Esophagus squamous epithelium (tissue), 5 donors: ENCODE data around the gene NKX2-8. TPM values are rescaled to one million over a fixed set of nuclear protein-coding genes. Genes with fewer than 3 reads are reported as not detected.

Experiments
- DNase-seq: peaks from one replicate; lab custom pipeline; 2025; lab: John Stamatoyannopoulos, UW
- H3K27ac ChIP-seq, 4 donors: fragments of 200-600 bp; sonication (generic); one replicate each; pipeline ENCODE4 v1.5.1; 2016 to 2019; ENCODE audit warnings: mild to moderate bottlenecking in 1 of 4
- H3K27me3 ChIP-seq, 4 donors: fragments of 200-600 bp; sonication (generic); 1 replicate in 3 of 4; 2 replicates in 1 of 4; pipeline versions ENCODE4 v1.5.1 to v1.6.0; 2017 to 2021; ENCODE audit warnings: antibody characterized with exemption in 1 of 4
- H3K36me3 ChIP-seq, 3 donors: fragments of 200-600 bp; sonication (generic); one replicate each; pipeline ENCODE4 v1.5.1; 2016 to 2019
- H3K4me1 ChIP-seq, 3 donors: fragments of 200-600 bp; sonication (generic); one replicate each; pipeline ENCODE4 v1.5.1; 2017 to 2019
- H3K4me3 ChIP-seq, 4 donors: fragments of 200-600 bp; sonication (generic); 1 replicate in 3 of 4; 2 replicates in 1 of 4; pipeline ENCODE4 v1.5.1; 2016 to 2019; ENCODE audit warnings: mild to moderate bottlenecking in 2 of 4, moderate library complexity in 1 of 4
- H3K9me3 ChIP-seq, 3 donors: fragments of 200-600 bp; sonication (generic); one replicate each; pipeline ENCODE4 v1.5.1; 2016 to 2019
- POLR2A ChIP-seq, 4 donors: fragments of 450-650 bp; IDR thresholded peaks; one replicate each; pipeline ENCODE4 v1.6.1; 2017; ENCODE audit warnings: antibody characterized with exemption in 4 of 4, mild to moderate bottlenecking in 4 of 4, moderate library complexity in 3 of 4
- WGBS, 2 donors: methylation state at CpG; one replicate each; pipeline ENCODE4 v1.1.5; 2018; 5-methylcytosine and 5-hydroxymethylcytosine counted together
- intact Hi-C: fragments of 100-400 bp; cut with DNase I; formaldehyde crosslinking; loops from one replicate; pipeline ENCODE4 v1.15.0; 2022
- total RNA-seq, 4 donors: library from RNA; depleted of rRNA; stranded (reverse); fragments of >200 nt; gene quantifications; one replicate each; pipeline ENCODE4 v1.1.0, GENCODE V29; 2016
- TF ChIP-seq, protein P1 (sequence below), 6 experiments: fragments of 450-650 bp in 4 of 6; fragments of 200-600 bp in 2 of 6; sonication (generic) in 2 of 6; IDR thresholded peaks; one replicate each; pipeline ENCODE4 v1.5.1; 2016 to 2019; ENCODE audit warnings: antibody characterized with exemption in 6 of 6, mild to moderate bottlenecking in 4 of 6, moderate library complexity in 4 of 6
- donor health status: DM: yes; HTN: yes; CAD: no.

The NKX2-8 gene
- total RNA-seq, 4 donors from 2014 or later = 2.8 to 10.0 (median 4.0) TPM

DNA sequence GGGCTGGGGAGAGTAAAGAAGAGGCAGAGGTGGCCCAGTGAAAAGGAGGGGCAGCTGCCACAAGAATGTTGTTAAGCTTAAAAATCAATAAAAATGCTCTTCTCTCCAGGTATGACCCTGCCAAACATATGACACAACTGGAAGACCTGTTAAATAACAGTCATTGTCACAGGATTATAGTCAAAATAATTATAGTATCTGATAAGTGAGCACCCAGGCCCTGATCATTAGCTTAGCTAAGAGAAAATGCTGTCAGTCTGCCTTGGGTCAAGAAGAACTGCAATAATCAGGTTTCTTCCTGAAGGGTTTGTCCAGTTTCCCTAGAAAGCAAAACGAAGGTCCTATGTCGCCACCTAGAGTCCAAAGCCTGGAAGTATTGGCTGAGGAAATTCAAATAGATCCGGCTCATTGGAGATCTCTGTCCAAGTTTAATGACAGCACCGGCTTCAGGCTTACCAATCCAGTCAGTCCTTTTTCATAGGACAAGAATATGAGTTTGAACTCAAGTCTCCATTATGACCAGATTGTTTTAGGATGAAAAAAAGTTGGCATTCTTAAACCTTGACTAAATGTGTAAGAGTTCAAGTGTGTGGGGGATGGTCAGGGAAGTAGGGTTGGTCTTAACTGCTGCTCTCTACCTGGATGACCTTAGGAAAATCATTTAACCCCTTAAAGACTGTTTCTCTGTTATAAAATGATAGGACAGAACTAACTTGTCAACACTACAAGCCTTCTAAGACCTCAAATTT is 22.5 kb upstream of the NKX2-8 start:
- TF ChIP-seq POLR2A (IDR thresholded peaks at IDR 0.05) = no peak
- TF ChIP-seq, protein P1, sequence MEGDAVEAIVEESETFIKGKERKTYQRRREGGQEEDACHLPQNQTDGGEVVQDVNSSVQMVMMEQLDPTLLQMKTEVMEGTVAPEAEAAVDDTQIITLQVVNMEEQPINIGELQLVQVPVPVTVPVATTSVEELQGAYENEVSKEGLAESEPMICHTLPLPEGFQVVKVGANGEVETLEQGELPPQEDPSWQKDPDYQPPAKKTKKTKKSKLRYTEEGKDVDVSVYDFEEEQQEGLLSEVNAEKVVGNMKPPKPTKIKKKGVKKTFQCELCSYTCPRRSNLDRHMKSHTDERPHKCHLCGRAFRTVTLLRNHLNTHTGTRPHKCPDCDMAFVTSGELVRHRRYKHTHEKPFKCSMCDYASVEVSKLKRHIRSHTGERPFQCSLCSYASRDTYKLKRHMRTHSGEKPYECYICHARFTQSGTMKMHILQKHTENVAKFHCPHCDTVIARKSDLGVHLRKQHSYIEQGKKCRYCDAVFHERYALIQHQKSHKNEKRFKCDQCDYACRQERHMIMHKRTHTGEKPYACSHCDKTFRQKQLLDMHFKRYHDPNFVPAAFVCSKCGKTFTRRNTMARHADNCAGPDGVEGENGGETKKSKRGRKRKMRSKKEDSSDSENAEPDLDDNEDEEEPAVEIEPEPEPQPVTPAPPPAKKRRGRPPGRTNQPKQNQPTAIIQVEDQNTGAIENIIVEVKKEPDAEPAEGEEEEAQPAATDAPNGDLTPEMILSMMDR (IDR thresholded peaks at IDR 0.05) = peak; percentile 58 to 79 (median 72)
- H3K27me3 ChIP-seq = peaks cover 0 to 39% (median 0%) of the 10 kb centered on the region in 4 donors
- H3K27ac ChIP-seq = no peak overlapping the region
- WGBS, 2 donors = 2 to 4% methylated on average over 4 of the region's 4 CpGs
- no peak overlapping the region for H3K4me3 ChIP-seq
- H3K36me3 ChIP-seq = no peaks in the 10 kb centered on the region
- H3K4me1 ChIP-seq = peaks cover 0 to 15% (median 0%) of the 10 kb centered on the region in 3 donors
- DNase-seq = no peak
- intact Hi-C loops = loop anchor here (10.0 kb wide), 1 partner anchor 720 kb away; no protein-coding TSS in a partner anchor
- no peaks in the 10 kb centered on the region for H3K9me3 ChIP-seq

DNA sequence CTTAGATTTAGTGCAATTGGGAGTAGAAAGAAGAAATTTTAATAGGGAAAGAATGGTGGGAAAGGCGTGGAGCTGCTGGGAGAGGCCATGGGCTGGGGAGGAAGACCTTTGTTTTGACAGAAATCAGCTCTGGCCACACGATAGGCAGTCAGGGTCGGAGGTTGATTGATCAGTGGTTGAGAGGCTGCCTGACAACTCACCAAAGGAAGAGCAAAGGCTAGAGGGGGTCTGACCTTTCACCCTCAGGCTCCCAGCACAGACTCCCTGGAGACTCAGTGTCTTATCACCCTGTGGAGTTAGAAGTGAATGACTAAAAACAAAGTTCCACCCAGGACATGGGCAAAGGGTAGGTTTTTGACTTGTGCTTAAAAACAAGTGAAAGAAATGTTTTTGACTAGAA is 18.0 kb upstream of the NKX2-8 start:
- intact Hi-C loops = loop anchor here (10.0 kb wide), 1 partner anchor 716 kb away; no protein-coding TSS in a partner anchor

DNA sequence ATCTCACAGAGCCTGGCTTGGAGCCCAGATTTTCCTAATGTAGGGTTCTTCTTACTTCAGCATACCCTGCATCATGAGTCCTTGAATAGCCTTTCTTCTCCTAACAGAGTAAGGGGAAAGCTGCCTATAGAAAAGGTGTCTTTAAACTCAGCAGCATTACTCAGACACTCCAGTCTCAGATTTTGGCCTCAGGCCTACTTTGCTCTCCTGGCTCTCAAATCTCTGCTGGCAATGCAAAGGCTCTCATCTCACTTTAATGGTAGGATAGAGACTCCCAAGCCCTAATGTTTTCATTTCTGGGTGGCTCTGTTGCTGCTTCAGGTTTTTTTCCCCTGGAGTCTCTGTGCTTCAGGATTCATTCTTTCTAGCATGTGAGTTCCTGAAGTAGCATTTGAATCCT is 9.1 kb upstream of the NKX2-8 start:
- TF ChIP-seq POLR2A (IDR thresholded peaks at IDR 0.05) = no peak
- TF ChIP-seq, protein P1 (IDR thresholded peaks at IDR 0.05) = no peak
- peaks cover 0 to 79% (median 0%) of the 10 kb centered on the region in 4 donors for H3K27me3 ChIP-seq
- intact Hi-C loops = no loop called here

More for the DNA sequence above, 18.0 kb upstream of the NKX2-8 start:
- Histone ChIP-seq H3K4me1 (peaks cover 0 to 7% (median 0%) of the 10 kb centered on the region in 3 donors), H3K27ac (no peak overlapping the region), H3K27me3 (peaks cover 0 to 49% (median 0%) of the 10 kb centered on the region in 4 donors), H3K4me3 (no peak overlapping the region), H3K9me3 (no peaks in the 10 kb centered on the region), H3K36me3 (no peaks in the 10 kb centered on the region)
- 35 to 40% methylated on average over 3 of the region's 3 CpGs for WGBS, 2 donors
- no peak for DNase-seq
- TF ChIP-seq, protein P1 (IDR thresholded peaks at IDR 0.05) = no peak
- TF ChIP-seq POLR2A (IDR thresholded peaks at IDR 0.05) = no peak

DNA sequence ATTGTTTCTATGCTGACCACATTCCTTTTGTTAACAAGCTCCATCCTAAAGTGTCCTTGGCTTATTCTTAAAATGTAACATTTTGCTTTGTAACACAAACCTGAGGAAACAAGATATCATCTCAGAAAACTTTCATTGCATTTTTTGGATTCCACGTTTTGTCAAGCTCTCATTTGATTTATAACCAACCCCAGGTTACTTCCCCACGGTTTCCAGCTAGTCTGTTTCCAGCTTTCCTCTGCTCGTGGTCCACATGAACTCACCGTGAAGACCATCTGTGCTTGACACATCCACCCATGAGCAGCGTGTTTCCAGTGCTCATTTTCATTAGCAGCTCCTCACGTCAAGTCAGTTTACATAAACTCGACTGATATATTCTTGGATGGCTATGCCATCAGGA is 6.4 kb upstream of the NKX2-8 start:
- Histone ChIP-seq H3K4me1 (no peaks in the 10 kb centered on the region), H3K27ac (no peak overlapping the region), H3K4me3 (no peak overlapping the region), H3K36me3 (no peaks in the 10 kb centered on the region), H3K9me3 (no peaks in the 10 kb centered on the region), H3K27me3 (peaks cover 0 to 88% (median 2%) of the 10 kb centered on the region in 4 donors)
- intact Hi-C loops = no loop called here
- WGBS, 2 donors = 34 to 43% methylated on average over 7 of the region's 7 CpGs
- no peak for DNase-seq
- TF ChIP-seq POLR2A (IDR thresholded peaks at IDR 0.05) = no peak
- TF ChIP-seq, protein P1 (IDR thresholded peaks at IDR 0.05) = no peak

More for the DNA sequence above, 9.1 kb upstream of the NKX2-8 start:
- Histone ChIP-seq H3K27ac (no peak overlapping the region), H3K9me3 (no peaks in the 10 kb centered on the region), H3K4me1 (no peaks in the 10 kb centered on the region), H3K4me3 (no peak overlapping the region), H3K36me3 (no peaks in the 10 kb centered on the region)
- no peak for DNase-seq

DNA sequence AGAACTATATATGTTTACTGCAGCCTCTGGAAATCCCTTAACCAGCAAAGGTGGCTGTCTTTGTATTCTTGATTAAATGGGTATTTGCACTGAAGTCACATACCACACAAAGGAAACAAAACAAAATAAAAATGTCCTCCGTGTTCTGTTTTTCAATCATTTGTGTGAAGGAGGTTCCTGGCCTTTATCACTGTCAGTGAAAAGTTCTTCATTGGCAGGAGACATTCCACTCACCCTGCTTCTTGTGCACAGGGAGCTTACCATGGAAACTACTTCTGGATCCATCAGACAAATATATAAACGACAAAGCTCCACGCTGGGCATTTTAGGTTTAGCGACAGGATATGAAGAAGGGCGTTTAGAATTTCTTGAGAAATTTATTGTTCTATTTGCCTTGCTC is 5.7 kb upstream of the NKX2-8 start:
- TF ChIP-seq, protein P1 (IDR thresholded peaks at IDR 0.05) = no peak
- no peak for TF ChIP-seq POLR2A (IDR thresholded peaks at IDR 0.05)
- peaks cover 0 to 1% (median 0%) of the 10 kb centered on the region in 3 donors for H3K4me1 ChIP-seq
- no peak for DNase-seq
- 37 to 44% methylated on average over 5 of the region's 5 CpGs for WGBS, 2 donors
- no peak overlapping the region for H3K4me3 ChIP-seq
- no peak overlapping the region for H3K27ac ChIP-seq
- H3K36me3 ChIP-seq = no peaks in the 10 kb centered on the region
- H3K9me3 ChIP-seq = no peaks in the 10 kb centered on the region
- peaks cover 0 to 88% (median 2%) of the 10 kb centered on the region in 4 donors for H3K27me3 ChIP-seq
- intact Hi-C loops = no loop called here
